Panc1 (cell line): ENCODE results near the gene IP6K2. TPM values are rescaled to one million over a fixed set of nuclear protein-coding genes. Genes with fewer than 3 reads are reported as not detected.

ENCODE experiments used
- ATAC-seq: fragments of 200-7000 bp; cut with Tn5 transposase; 2 replicates; pipeline ENCODE4 v1.9.1; 2020; ENCODE audit warnings: mild to moderate bottlenecking, moderate library complexity
- BruUV-seq: library from RNA; stranded (reverse); fragments of 400-500 nt; replicated peaks from 2 replicates; lab custom pipeline; 2021; lab: Mats Ljungman, UMichigan
- CTCF ChIA-PET: fragments of 300-600 bp; sonication (Branson Sonifier 250); formaldehyde crosslinking; loops from one replicate; lab custom pipeline; 2022; ENCODE audit warnings: antibody characterized with exemption; lab: Charles Lee
- POLR2A ChIA-PET: fragments of 300-600 bp; sonication (Branson Sonifier 250); formaldehyde crosslinking; loops from one replicate; lab custom pipeline; 2022; ENCODE audit warnings: antibody characterized with exemption; lab: Charles Lee
- DNase-seq: peaks from one replicate; pipeline ENCODE4 v3.0.0-alpha.2; 2010; ENCODE audit warnings: low read depth, low spot score
- H3K27ac ChIP-seq: 2 replicates; pipeline ENCODE4 v1.5.1; 2011; ENCODE audit warnings: mild to moderate bottlenecking, low read length, inconsistent platforms
- H3K27me3 ChIP-seq: fragments of 200-500 bp; sonication (Bioruptor generic); 2 replicates; pipeline ENCODE4 v1.6.0; 2014; ENCODE audit warnings: low read length, inconsistent platforms; ENCODE audit not compliant: control insufficient read depth, insufficient read depth
- H3K36me3 ChIP-seq: fragments of 200-500 bp; sonication (Bioruptor generic); 2 replicates; pipeline ENCODE4 v1.5.1; 2014; ENCODE audit warnings: inconsistent platforms, mild to moderate bottlenecking, low read length, moderate library complexity; ENCODE audit not compliant: control insufficient read depth, insufficient read depth
- H3K4me1 ChIP-seq: 2 replicates; pipeline ENCODE4 v1.5.1; 2011; ENCODE audit warnings: inconsistent platforms, mild to moderate bottlenecking, low read length, moderate library complexity; ENCODE audit not compliant: control insufficient read depth, insufficient read depth
- H3K4me3 ChIP-seq, 2 experiments: 2 replicates each; pipeline ENCODE4 v1.5.1; 2011 to 2012; ENCODE audit warnings: low read depth in 2 of 2, low read length in 2 of 2, mild to moderate bottlenecking in 2 of 2, inconsistent platforms in 1 of 2, moderate library complexity in 1 of 2
- H3K9me3 ChIP-seq: fragments of 200-500 bp; sonication (Bioruptor generic); 2 replicates; pipeline ENCODE4 v1.5.1; 2014; ENCODE audit warnings: low read depth, mild to moderate bottlenecking, inconsistent platforms, low read length, moderate library complexity; ENCODE audit not compliant: control insufficient read depth, insufficient read depth
- POLR2AphosphoS5 ChIP-seq: IDR thresholded peaks from 2 replicates; pipeline ENCODE4 v1.6.1; 2012; ENCODE audit warnings: mild to moderate bottlenecking, low read depth, low read length, moderate library complexity
- REST ChIP-seq, 2 experiments: IDR thresholded peaks; 2 replicates each; pipeline ENCODE4 v1.6.1; 2011 to 2012; ENCODE audit warnings: low read depth in 2 of 2, control low read depth in 1 of 2, low read length in 1 of 2, mild to moderate bottlenecking in 1 of 2, moderate library complexity in 1 of 2; ENCODE audit not compliant: insufficient read depth in 1 of 2
- SIN3A ChIP-seq: IDR thresholded peaks from 2 replicates; pipeline ENCODE4 v1.6.1; 2012; ENCODE audit warnings: low read depth, mild to moderate bottlenecking, low read length, moderate library complexity, borderline replicate concordance; ENCODE audit not compliant: insufficient read depth
- TCF7L2 ChIP-seq: IDR thresholded peaks from 2 replicates; pipeline ENCODE4 v1.6.1; 2011; ENCODE audit warnings: mild to moderate bottlenecking, low read depth, low read length, inconsistent platforms
- in situ Hi-C: cut with HindIII; loops from 2 replicates; pipeline ENCODE4 v1.10.0; 2016; ENCODE audit warnings: low sequenced_read_pairs, low pct_unique_long_range_greater_than_20kb
- intact Hi-C: fragments of 100-400 bp; cut with micrococcal nuclease; formaldehyde crosslinking; loops from one replicate; pipeline ENCODE4 v1.10.0; 2022; ENCODE audit not compliant: unreplicated experiment
- total RNA-seq: library from RNA; stranded (reverse); gene quantifications from one replicate; pipeline ENCODE4 v1.2.1, GENCODE V29; 2021; ENCODE audit not compliant: unreplicated experiment
- TF ChIP-seq, protein P1 (sequence below): fragments of 450-650 bp; IDR thresholded peaks from 2 replicates; pipeline ENCODE4 v1.5.1; 2017; ENCODE audit warnings: mild to moderate bottlenecking

Gene IP6K2
- total RNA-seq, 1 experiment from 2014 or later, result 50.2 TPM

DNA sequence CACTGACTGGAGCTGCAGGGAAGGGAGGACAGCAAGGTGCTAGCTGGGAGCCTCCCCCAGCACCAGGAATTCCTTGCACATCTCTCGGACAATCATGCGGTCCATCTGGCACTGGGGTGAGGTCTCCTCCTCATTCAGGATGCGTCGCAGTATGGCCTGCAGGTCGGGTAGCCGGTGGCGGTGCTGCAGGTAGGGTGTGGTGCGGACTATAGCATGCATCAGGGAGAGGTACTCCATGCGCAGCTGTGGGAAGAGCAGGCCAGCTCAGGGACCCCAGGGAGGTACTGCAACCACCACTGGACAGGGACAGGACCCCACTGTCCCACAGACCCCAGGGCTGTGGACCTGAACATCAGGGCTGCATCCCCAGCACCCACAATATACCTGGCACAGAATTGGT, 42.5 kb downstream of the IP6K2 start:
- Histone ChIP-seq H3K4me3 (no peak overlapping the region), H3K36me3 (no peaks in the 10 kb centered on the region), H3K27me3 (no peaks in the 10 kb centered on the region), H3K27ac (no peak overlapping the region), H3K4me1 (no peaks in the 10 kb centered on the region), H3K9me3 (no peaks in the 10 kb centered on the region)
- DNase-seq (no peak), ATAC-seq (no peak)
- CTCF ChIA-PET, result no interaction called here
- POLR2A ChIA-PET, result no interaction called here
- in situ Hi-C loops (no loop called here), intact Hi-C loops (no loop called here)
- BruUV-seq, result no TSS peak
- TF ChIP-seq, protein P1, sequence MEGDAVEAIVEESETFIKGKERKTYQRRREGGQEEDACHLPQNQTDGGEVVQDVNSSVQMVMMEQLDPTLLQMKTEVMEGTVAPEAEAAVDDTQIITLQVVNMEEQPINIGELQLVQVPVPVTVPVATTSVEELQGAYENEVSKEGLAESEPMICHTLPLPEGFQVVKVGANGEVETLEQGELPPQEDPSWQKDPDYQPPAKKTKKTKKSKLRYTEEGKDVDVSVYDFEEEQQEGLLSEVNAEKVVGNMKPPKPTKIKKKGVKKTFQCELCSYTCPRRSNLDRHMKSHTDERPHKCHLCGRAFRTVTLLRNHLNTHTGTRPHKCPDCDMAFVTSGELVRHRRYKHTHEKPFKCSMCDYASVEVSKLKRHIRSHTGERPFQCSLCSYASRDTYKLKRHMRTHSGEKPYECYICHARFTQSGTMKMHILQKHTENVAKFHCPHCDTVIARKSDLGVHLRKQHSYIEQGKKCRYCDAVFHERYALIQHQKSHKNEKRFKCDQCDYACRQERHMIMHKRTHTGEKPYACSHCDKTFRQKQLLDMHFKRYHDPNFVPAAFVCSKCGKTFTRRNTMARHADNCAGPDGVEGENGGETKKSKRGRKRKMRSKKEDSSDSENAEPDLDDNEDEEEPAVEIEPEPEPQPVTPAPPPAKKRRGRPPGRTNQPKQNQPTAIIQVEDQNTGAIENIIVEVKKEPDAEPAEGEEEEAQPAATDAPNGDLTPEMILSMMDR, result no peak
- TF ChIP-seq TCF7L2 (no peak), SIN3A (no peak), REST (IDR thresholded peaks at IDR 0.05; ENCODE audit: insufficient read depth in 1 of 2, low read depth in 2 of 2, low read length in 1 of 2) (no peak), POLR2AphosphoS5 (no peak)

GRCh38 chr3:48672522-48672921, 44.5 kb downstream of the IP6K2 start:
- TF ChIP-seq REST (IDR thresholded peaks at IDR 0.05; ENCODE audit: insufficient read depth in 1 of 2, low read depth in 2 of 2, low read length in 1 of 2) (no peak), SIN3A (no peak), POLR2AphosphoS5 (no peak), TCF7L2 (no peak)
- TF ChIP-seq, protein P1, result no peak
- intact Hi-C loops (no loop called here), in situ Hi-C loops (no loop called here)
- Histone ChIP-seq H3K4me3 (no peak overlapping the region), H3K9me3 (no peaks in the 10 kb centered on the region), H3K27me3 (no peaks in the 10 kb centered on the region), H3K27ac (no peak overlapping the region), H3K4me1 (no peaks in the 10 kb centered on the region), H3K36me3 (no peaks in the 10 kb centered on the region)
- ChIA-PET POLR2A (no interaction called here), CTCF (no interaction called here)
- no TSS peak for BruUV-seq
- ATAC-seq (no peak), DNase-seq (no peak)
